ENCODE results near the gene PLEKHG3. TPM values are rescaled to one million over a fixed set of nuclear protein-coding genes. Genes with fewer than 3 reads are reported as not detected.

The PLEKHG3 gene
- total and polyA plus RNA-seq, 4 donors, result 8.4 to 21.3 (median 14.6) TPM

DNA sequence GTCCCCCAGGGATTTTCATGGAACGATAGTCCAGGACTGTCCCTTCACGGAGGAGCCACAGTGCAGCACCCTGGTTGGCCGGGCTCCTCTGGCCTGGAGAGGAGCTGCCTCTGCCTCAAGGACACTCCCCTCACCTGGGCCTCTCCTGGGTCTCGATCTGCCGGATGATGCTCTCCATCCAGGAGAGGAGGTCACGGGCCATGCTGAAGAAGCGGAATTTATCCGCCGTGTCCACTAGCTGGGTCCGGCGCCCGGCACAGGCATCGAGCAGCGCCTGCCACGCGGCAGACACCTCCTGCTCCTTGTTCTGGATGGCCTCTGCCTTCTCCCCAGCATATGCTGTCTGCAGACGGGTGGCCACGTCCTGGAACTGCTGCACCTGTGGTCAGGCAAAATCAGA, 66.5 kb downstream of the PLEKHG3 start:
- Histone ChIP-seq H3K9ac (ENCODE audit: low read depth in 1 of 2, low read length in 2 of 2) (no peak overlapping the region), H3K4me3 (ENCODE audit: low read depth in 1 of 3, low read length in 3 of 3) (no peak overlapping the region), H3K4me1 (ENCODE audit: control insufficient read depth in 4 of 4, insufficient read depth in 4 of 4, low read length in 3 of 4) (peaks cover 0 to 4% (median 1%) of the 10 kb centered on the region in 4 donors), H3K27me3 (ENCODE audit: control insufficient read depth in 4 of 4, insufficient read depth in 4 of 4, low read length in 3 of 4) (no peaks in the 10 kb centered on the region), H3K36me3 (ENCODE audit: control insufficient read depth in 4 of 4, insufficient read depth in 3 of 4, low read depth in 1 of 4, low read length in 3 of 4) (no peaks in the 10 kb centered on the region), H3K27ac (ENCODE audit: low read depth in 1 of 2, low read length in 2 of 2) (no peak overlapping the region), H3K9me3 (ENCODE audit: control insufficient read depth in 4 of 4, low read length in 3 of 4) (no peaks in the 10 kb centered on the region)
- TF ChIP-seq TAF1 (conservative IDR thresholded peaks at IDR 0.05) (no peak), RAD21 (IDR thresholded peaks at IDR 0.05) (no peak), HNF4G (IDR thresholded peaks at IDR 0.05) (no peak), FOXA1 (IDR thresholded peaks at IDR 0.05) (no peak), YY1 (IDR thresholded peaks at IDR 0.05) (no peak), GABPA (IDR thresholded peaks at IDR 0.05 in 1 of 2, conservative IDR thresholded peaks at IDR 0.05 in 1 of 2) (no peak), JUND (IDR thresholded peaks at IDR 0.05) (no peak), SP1 (IDR thresholded peaks at IDR 0.05) (no peak), EGR1 (IDR thresholded peaks at IDR 0.05; ENCODE audit: low read depth in 2 of 2) (no peak), RXRA (IDR thresholded peaks at IDR 0.05) (no peak)
- TF ChIP-seq, protein P1, sequence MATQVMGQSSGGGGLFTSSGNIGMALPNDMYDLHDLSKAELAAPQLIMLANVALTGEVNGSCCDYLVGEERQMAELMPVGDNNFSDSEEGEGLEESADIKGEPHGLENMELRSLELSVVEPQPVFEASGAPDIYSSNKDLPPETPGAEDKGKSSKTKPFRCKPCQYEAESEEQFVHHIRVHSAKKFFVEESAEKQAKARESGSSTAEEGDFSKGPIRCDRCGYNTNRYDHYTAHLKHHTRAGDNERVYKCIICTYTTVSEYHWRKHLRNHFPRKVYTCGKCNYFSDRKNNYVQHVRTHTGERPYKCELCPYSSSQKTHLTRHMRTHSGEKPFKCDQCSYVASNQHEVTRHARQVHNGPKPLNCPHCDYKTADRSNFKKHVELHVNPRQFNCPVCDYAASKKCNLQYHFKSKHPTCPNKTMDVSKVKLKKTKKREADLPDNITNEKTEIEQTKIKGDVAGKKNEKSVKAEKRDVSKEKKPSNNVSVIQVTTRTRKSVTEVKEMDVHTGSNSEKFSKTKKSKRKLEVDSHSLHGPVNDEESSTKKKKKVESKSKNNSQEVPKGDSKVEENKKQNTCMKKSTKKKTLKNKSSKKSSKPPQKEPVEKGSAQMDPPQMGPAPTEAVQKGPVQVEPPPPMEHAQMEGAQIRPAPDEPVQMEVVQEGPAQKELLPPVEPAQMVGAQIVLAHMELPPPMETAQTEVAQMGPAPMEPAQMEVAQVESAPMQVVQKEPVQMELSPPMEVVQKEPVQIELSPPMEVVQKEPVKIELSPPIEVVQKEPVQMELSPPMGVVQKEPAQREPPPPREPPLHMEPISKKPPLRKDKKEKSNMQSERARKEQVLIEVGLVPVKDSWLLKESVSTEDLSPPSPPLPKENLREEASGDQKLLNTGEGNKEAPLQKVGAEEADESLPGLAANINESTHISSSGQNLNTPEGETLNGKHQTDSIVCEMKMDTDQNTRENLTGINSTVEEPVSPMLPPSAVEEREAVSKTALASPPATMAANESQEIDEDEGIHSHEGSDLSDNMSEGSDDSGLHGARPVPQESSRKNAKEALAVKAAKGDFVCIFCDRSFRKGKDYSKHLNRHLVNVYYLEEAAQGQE (IDR thresholded peaks at IDR 0.05), result no peak
- TF ChIP-seq, protein P2, sequence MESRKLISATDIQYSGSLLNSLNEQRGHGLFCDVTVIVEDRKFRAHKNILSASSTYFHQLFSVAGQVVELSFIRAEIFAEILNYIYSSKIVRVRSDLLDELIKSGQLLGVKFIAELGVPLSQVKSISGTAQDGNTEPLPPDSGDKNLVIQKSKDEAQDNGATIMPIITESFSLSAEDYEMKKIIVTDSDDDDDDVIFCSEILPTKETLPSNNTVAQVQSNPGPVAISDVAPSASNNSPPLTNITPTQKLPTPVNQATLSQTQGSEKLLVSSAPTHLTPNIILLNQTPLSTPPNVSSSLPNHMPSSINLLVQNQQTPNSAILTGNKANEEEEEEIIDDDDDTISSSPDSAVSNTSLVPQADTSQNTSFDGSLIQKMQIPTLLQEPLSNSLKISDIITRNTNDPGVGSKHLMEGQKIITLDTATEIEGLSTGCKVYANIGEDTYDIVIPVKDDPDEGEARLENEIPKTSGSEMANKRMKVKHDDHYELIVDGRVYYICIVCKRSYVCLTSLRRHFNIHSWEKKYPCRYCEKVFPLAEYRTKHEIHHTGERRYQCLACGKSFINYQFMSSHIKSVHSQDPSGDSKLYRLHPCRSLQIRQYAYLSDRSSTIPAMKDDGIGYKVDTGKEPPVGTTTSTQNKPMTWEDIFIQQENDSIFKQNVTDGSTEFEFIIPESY (IDR thresholded peaks at IDR 0.05), result no peak
- TF ChIP-seq, protein P3, sequence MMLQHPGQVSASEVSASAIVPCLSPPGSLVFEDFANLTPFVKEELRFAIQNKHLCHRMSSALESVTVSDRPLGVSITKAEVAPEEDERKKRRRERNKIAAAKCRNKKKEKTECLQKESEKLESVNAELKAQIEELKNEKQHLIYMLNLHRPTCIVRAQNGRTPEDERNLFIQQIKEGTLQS (IDR thresholded peaks at IDR 0.05), result no peak
- TF ChIP-seq, protein P4, sequence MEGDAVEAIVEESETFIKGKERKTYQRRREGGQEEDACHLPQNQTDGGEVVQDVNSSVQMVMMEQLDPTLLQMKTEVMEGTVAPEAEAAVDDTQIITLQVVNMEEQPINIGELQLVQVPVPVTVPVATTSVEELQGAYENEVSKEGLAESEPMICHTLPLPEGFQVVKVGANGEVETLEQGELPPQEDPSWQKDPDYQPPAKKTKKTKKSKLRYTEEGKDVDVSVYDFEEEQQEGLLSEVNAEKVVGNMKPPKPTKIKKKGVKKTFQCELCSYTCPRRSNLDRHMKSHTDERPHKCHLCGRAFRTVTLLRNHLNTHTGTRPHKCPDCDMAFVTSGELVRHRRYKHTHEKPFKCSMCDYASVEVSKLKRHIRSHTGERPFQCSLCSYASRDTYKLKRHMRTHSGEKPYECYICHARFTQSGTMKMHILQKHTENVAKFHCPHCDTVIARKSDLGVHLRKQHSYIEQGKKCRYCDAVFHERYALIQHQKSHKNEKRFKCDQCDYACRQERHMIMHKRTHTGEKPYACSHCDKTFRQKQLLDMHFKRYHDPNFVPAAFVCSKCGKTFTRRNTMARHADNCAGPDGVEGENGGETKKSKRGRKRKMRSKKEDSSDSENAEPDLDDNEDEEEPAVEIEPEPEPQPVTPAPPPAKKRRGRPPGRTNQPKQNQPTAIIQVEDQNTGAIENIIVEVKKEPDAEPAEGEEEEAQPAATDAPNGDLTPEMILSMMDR (IDR thresholded peaks at IDR 0.05; ENCODE audit: low read depth, low read length, missing input control), result no peak
- TF ChIP-seq, protein P5, sequence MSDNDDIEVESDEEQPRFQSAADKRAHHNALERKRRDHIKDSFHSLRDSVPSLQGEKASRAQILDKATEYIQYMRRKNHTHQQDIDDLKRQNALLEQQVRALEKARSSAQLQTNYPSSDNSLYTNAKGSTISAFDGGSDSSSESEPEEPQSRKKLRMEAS (IDR thresholded peaks at IDR 0.05), result no peak
- WGBS, result 96% methylated on average over 18 of the region's 18 CpGs
- no peak for DNase-seq (ENCODE audit: low spot score)

DNA sequence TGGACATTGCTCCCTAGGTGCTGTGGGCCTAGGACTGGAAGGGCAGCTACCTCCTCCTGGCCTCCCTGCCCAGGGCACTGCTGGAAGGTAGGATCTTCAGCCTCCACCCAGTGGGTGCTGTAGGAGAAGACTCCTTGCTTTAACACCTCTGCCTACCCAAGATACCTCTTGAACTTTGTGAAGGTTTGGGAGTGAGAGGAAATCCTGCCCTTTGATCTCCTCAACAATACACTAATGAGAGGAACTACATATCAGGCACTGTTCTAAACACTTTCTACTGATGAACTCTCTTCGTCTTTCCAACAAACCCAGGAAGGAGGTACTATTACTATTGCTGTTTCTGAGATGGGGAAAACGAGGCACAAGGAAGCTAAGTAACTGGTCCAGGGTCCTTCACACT, 66.9 kb downstream of the PLEKHG3 start:
- peaks cover 0 to 4% (median 1%) of the 10 kb centered on the region in 4 donors for H3K4me1 ChIP-seq (ENCODE audit: control insufficient read depth in 4 of 4, insufficient read depth in 4 of 4, low read length in 3 of 4)
- H3K27ac ChIP-seq (ENCODE audit: low read depth in 1 of 2, low read length in 2 of 2), result no peak overlapping the region
- H3K36me3 ChIP-seq (ENCODE audit: control insufficient read depth in 4 of 4, insufficient read depth in 3 of 4, low read depth in 1 of 4, low read length in 3 of 4), result no peaks in the 10 kb centered on the region
- no peak overlapping the region for H3K4me3 ChIP-seq (ENCODE audit: low read depth in 1 of 3, low read length in 3 of 3)
- no peak for DNase-seq (ENCODE audit: low spot score)
- no peaks in the 10 kb centered on the region for H3K9me3 ChIP-seq (ENCODE audit: control insufficient read depth in 4 of 4, low read length in 3 of 4)
- H3K9ac ChIP-seq (ENCODE audit: low read depth in 1 of 2, low read length in 2 of 2), result no peak overlapping the region
- WGBS, result 88% methylated on average over 2 of the region's 2 CpGs
- no peaks in the 10 kb centered on the region for H3K27me3 ChIP-seq (ENCODE audit: control insufficient read depth in 4 of 4, insufficient read depth in 4 of 4, low read length in 3 of 4)
- TF ChIP-seq, protein P1 (IDR thresholded peaks at IDR 0.05), result no peak
- TF ChIP-seq NR2F2 (IDR thresholded peaks at IDR 0.05) (no peak), GABPA (IDR thresholded peaks at IDR 0.05 in 1 of 2, conservative IDR thresholded peaks at IDR 0.05 in 1 of 2) (no peak), FOXA2 (IDR thresholded peaks at IDR 0.05) (no peak), RAD21 (IDR thresholded peaks at IDR 0.05) (no peak), YY1 (IDR thresholded peaks at IDR 0.05) (no peak), FOXA1 (IDR thresholded peaks at IDR 0.05) (no peak)
- TF ChIP-seq, protein P2 (IDR thresholded peaks at IDR 0.05), result no peak

Data from liver (tissue), 9 donors.